GM18505 (cell line): Measurements from ENCODE around the gene LSS.

Source experiments
- ATAC-seq: cut with Tn5 transposase; IDR thresholded peaks from one replicate; pipeline ENCODE4 v1.9.1; 2021; ENCODE audit not compliant: unreplicated experiment
- POLR2A ChIP-seq: IDR thresholded peaks from 4 replicates; pipeline ENCODE4 v1.6.1; 2011; ENCODE audit warnings: borderline replicate concordance; ENCODE audit not compliant: insufficient read depth, insufficient read length; ENCODE audit errors: extremely low read depth

The LSS gene

GRCh38 chr21:46163380-46163779 is 65.2 kb downstream of the LSS start:
- TF ChIP-seq POLR2A, result no peak

GRCh38 chr21:46161633-46162592 is 66.7 kb downstream of the LSS start:
- TF ChIP-seq POLR2A, result no peak
- no peak for ATAC-seq

More at GRCh38 chr21:46163380-46163779, 65.2 kb downstream of the LSS start:
- ATAC-seq, result no peak

GRCh38 chr21:46160907-46161632 is 67.5 kb downstream of the LSS start:
- TF ChIP-seq POLR2A, result no peak
- no peak for ATAC-seq

GRCh38 chr21:46160657-46160906 is 68.0 kb downstream of the LSS start:
- no peak for ATAC-seq
- TF ChIP-seq POLR2A, result no peak

GRCh38 chr21:46159841-46160656 is 68.5 kb downstream of the LSS start:
- TF ChIP-seq POLR2A, result no peak
- ATAC-seq, result no peak

GRCh38 chr21:46159390-46159789 is 69.2 kb downstream of the LSS start:
- no peak for ATAC-seq
- no peak for TF ChIP-seq POLR2A

GRCh38 chr21:46158666-46159300 is 69.8 kb downstream of the LSS start:
- TF ChIP-seq POLR2A, result no peak
- no peak for ATAC-seq

GRCh38 chr21:46157987-46158451 is 70.6 kb downstream of the LSS start:
- no peak for ATAC-seq
- no peak for TF ChIP-seq POLR2A

GRCh38 chr21:46157396-46157986 is 71.1 kb downstream of the LSS start:
- TF ChIP-seq POLR2A, result no peak
- ATAC-seq, result no peak

- no peak for ATAC-seq
- no peak for TF ChIP-seq POLR2A
These were observed 71.9 kb downstream of the LSS start for GRCh38 chr21:46156678-46157077.

GRCh38 chr21:46156378-46156645 is 72.3 kb downstream of the LSS start:
- TF ChIP-seq POLR2A, result no peak
- ATAC-seq, result no peak

- TF ChIP-seq POLR2A, result no peak
- ATAC-seq, result no peak
These were observed 72.8 kb downstream of the LSS start, which contains the start of gene FTCD for GRCh38 chr21:46155514-46156377. Gene FTCD (minus strand): TSS chr21:46155579. CDS start chr21:46155523, 56 bp downstream.

- TF ChIP-seq POLR2A, result no peak
- no peak for ATAC-seq
These were observed 73.5 kb downstream of the LSS start for GRCh38 chr21:46154955-46155513.
